Esophagus muscularis mucosa (tissue), 3 donors: ENCODE results near the gene PRF1.

ENCODE experiments used
- CTCF ChIP-seq, 3 experiments: fragments of 200-600 bp in 2 of 3; fragments of 450-650 bp in 1 of 3; sonication (generic) in 2 of 3; IDR thresholded peaks; one replicate each; pipeline ENCODE4 v1.5.1; 2017 to 2019; ENCODE audit warnings: antibody characterized with exemption in 3 of 3, mild to moderate bottlenecking in 2 of 3, moderate library complexity in 1 of 3
- POLR2A ChIP-seq: fragments of 450-650 bp; IDR thresholded peaks from one replicate; pipeline ENCODE4 v1.6.1; 2017; ENCODE audit warnings: antibody characterized with exemption, moderate library complexity, mild to moderate bottlenecking, low read depth

- TF ChIP-seq POLR2A: no peak
- no peak for TF ChIP-seq CTCF (IDR thresholded peaks at IDR 0.05)
These were observed 23.1 kb downstream of the PRF1 start for GRCh38 chr10:70579234-70580002.
